Measurements from ENCODE around the gene GOLGA6L10.
"Not testable (repeated sequence)": the region's sequence is repeated elsewhere in the genome, so short reads cannot be mapped to it uniquely, and the experiment has no call there.

The GOLGA6L10 gene

GRCh38 chr15:82342632-82343374 lies 6.5 kb downstream of the GOLGA6L10 start:
- DNase-seq (ENCODE audit: low spot score) = not testable (repeated sequence)

- DNase-seq (ENCODE audit: low spot score) = not testable (repeated sequence)
Measured at GRCh38 chr15:82338573-82338972, 10.7 kb downstream of the GOLGA6L10 start.

GRCh38 chr15:82338053-82338452 lies 11.2 kb downstream of the GOLGA6L10 start:
- DNase-seq (ENCODE audit: low spot score) = not testable (repeated sequence)

- not testable (repeated sequence) for DNase-seq (ENCODE audit: low spot score)
Measured at GRCh38 chr15:82337051-82337450, 12.2 kb downstream of the GOLGA6L10 start.

- not testable (repeated sequence) for DNase-seq (ENCODE audit: low spot score)
Measured at GRCh38 chr15:82336180-82336647, 13.1 kb downstream of the GOLGA6L10 start.

GRCh38 chr15:82335006-82335405 lies 14.3 kb downstream of the GOLGA6L10 start:
- not testable (repeated sequence) for DNase-seq (ENCODE audit: low spot score)

- DNase-seq (ENCODE audit: low spot score) = not testable (repeated sequence)
Measured at GRCh38 chr15:82334554-82334932, 14.7 kb downstream of the GOLGA6L10 start.

- DNase-seq (ENCODE audit: low spot score) = not testable (repeated sequence)
Measured at GRCh38 chr15:82333603-82334553, 15.4 kb downstream of the GOLGA6L10 start.

- not testable (repeated sequence) for DNase-seq (ENCODE audit: low spot score)
Measured at GRCh38 chr15:82332711-82333602, 16.3 kb downstream of the GOLGA6L10 start.

- not testable (repeated sequence) for DNase-seq (ENCODE audit: low spot score)
Measured at GRCh38 chr15:82331576-82332304, 17.5 kb downstream of the GOLGA6L10 start.

GRCh38 chr15:82330921-82331320 lies 18.4 kb downstream of the GOLGA6L10 start:
- DNase-seq (ENCODE audit: low spot score) = not testable (repeated sequence)

GRCh38 chr15:82329039-82329438 lies 20.2 kb downstream of the GOLGA6L10 start:
- not testable (repeated sequence) for DNase-seq (ENCODE audit: low spot score)

- not testable (repeated sequence) for DNase-seq (ENCODE audit: low spot score)
Measured at GRCh38 chr15:82327372-82327771, 21.9 kb downstream of the GOLGA6L10 start.

- not testable (repeated sequence) for DNase-seq (ENCODE audit: low spot score)
Measured at GRCh38 chr15:82326896-82327295, 22.4 kb downstream of the GOLGA6L10 start.

- not testable (repeated sequence) for DNase-seq (ENCODE audit: low spot score)
Measured at GRCh38 chr15:82325646-82326045, 23.6 kb downstream of the GOLGA6L10 start.

- DNase-seq (ENCODE audit: low spot score) = not testable (repeated sequence)
Measured at GRCh38 chr15:82324831-82325230, 24.4 kb downstream of the GOLGA6L10 start.

- DNase-seq (ENCODE audit: low spot score) = not testable (repeated sequence)
Measured at GRCh38 chr15:82322488-82322887, 26.8 kb downstream of the GOLGA6L10 start.

GRCh38 chr15:82320861-82321260 lies 28.4 kb downstream of the GOLGA6L10 start:
- not testable (repeated sequence) for DNase-seq (ENCODE audit: low spot score)

- not testable (repeated sequence) for DNase-seq (ENCODE audit: low spot score)
Measured at GRCh38 chr15:82319522-82320278, 29.6 kb downstream of the GOLGA6L10 start.

GRCh38 chr15:82318281-82318680 lies 31.0 kb downstream of the GOLGA6L10 start:
- DNase-seq (ENCODE audit: low spot score) = not testable (repeated sequence)

Data from HuH-7 (cell line).